Measurements from ENCODE around the gene GFER.

Gene GFER

GRCh38 chr16:1971796-1972489, 12.1 kb upstream of the GFER start, which contains the start of gene TBL3:
Gene TBL3, plus strand, starts transcription at chr16:1972053. Its CDS starts 112 bp downstream, at chr16:1972165.
- no peak for TF ChIP-seq CTCF (IDR thresholded peaks at IDR 0.05)

- no peak for TF ChIP-seq CTCF (IDR thresholded peaks at IDR 0.05)
These were observed 11.5 kb upstream of the GFER start for GRCh38 chr16:1972490-1972877.

GRCh38 chr16:1973461-1974156, 10.4 kb upstream of the GFER start:
- no peak for TF ChIP-seq CTCF (IDR thresholded peaks at IDR 0.05)

- TF ChIP-seq CTCF (IDR thresholded peaks at IDR 0.05) = no peak
These were observed 9.6 kb upstream of the GFER start for GRCh38 chr16:1974157-1975070.

GRCh38 chr16:1975432-1976215, 8.4 kb upstream of the GFER start:
- TF ChIP-seq CTCF (IDR thresholded peaks at IDR 0.05) = no peak

GRCh38 chr16:1976216-1976520, 7.8 kb upstream of the GFER start:
- no peak for TF ChIP-seq CTCF (IDR thresholded peaks at IDR 0.05)

Measured in LNCAP (cell line).